ENCODE results near the gene PIBF1.

DNA sequence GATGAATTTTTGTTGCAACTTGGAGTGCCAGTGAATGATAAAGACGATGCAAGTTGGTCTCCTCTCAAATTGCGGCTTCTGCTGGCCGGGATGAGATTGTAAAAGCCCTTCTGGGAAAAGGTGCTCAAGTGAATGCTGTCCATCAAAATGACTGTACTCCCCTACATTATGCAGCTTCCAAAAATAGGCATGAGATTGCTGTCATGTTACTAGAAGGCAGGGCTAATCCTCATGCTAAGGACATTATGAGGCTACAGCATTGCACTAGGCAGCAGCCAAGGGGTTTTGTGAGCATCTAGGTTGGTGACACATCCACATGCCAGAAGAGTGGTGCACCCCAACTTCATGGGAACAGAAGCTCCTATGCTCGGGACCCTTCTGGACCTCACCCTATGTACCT, 254.6 kb downstream of the PIBF1 start:
- TF ChIP-seq POLR2A (IDR thresholded peaks at IDR 0.05), result no peak
- TF ChIP-seq, protein P1, sequence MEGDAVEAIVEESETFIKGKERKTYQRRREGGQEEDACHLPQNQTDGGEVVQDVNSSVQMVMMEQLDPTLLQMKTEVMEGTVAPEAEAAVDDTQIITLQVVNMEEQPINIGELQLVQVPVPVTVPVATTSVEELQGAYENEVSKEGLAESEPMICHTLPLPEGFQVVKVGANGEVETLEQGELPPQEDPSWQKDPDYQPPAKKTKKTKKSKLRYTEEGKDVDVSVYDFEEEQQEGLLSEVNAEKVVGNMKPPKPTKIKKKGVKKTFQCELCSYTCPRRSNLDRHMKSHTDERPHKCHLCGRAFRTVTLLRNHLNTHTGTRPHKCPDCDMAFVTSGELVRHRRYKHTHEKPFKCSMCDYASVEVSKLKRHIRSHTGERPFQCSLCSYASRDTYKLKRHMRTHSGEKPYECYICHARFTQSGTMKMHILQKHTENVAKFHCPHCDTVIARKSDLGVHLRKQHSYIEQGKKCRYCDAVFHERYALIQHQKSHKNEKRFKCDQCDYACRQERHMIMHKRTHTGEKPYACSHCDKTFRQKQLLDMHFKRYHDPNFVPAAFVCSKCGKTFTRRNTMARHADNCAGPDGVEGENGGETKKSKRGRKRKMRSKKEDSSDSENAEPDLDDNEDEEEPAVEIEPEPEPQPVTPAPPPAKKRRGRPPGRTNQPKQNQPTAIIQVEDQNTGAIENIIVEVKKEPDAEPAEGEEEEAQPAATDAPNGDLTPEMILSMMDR (IDR thresholded peaks at IDR 0.05), result no peak
- no peak for TF ChIP-seq POLR2AphosphoS5 (IDR thresholded peaks at IDR 0.05)
